GM12878 (cell line): Measurements from ENCODE around the gene AK5. TPM values are rescaled to one million over a fixed set of nuclear protein-coding genes. Genes with fewer than 3 reads are reported as not detected.

Source experiments
- ATAC-seq: fragments of 200-7000 bp; cut with Tn5 transposase; 3 replicates; pipeline ENCODE4 v1.9.1; 2020; ENCODE audit warnings: mild to moderate bottlenecking, moderate library complexity
- BruUV-seq: library from RNA; stranded (reverse); fragments of 400-500 nt; replicated peaks from 2 replicates; lab custom pipeline; 2021; lab: Mats Ljungman, UMichigan
- CTCF ChIA-PET: fragments of 300-600 bp; sonication (Branson Sonifier 250); formaldehyde crosslinking; extraction: SDS; loops from one replicate; lab custom pipeline; 2021; ENCODE audit warnings: inconsistent platforms; lab: Yijun Ruan, JAX
- POLR2A ChIA-PET: fragments of 350-600 bp; formaldehyde crosslinking; extraction: SDS; loops from one replicate; lab custom pipeline; 2021; ENCODE audit warnings: inconsistent platforms; lab: Charles Lee
- RAD21 ChIA-PET: fragments of 300-600 bp; sonication (Branson Sonifier 250); formaldehyde crosslinking; loops from one replicate; lab custom pipeline; 2023; ENCODE audit warnings: antibody characterized with exemption; ENCODE audit not compliant: unreplicated experiment; lab: Charles Lee
- SMC1A ChIA-PET: fragments of 300-600 bp; sonication (Branson Sonifier 250); formaldehyde crosslinking; loops from one replicate; lab custom pipeline; 2023; ENCODE audit not compliant: unreplicated experiment, uncharacterized antibody; lab: Charles Lee
- DNase-seq: peaks from one replicate; pipeline ENCODE4 v3.0.0-alpha.2; 2011; ENCODE audit warnings: low read depth, low spot score
- FAIRE-seq: peaks from 3 replicates; lab custom pipeline; 2011; peaks lifted over from hg19 to GRCh38; lab: Jason Lieb, UNC
- H2AFZ ChIP-seq: 2 replicates; pipeline ENCODE4 v1.6.0; 2011; ENCODE audit warnings: low read depth, low read length, control low read depth; ENCODE audit not compliant: control insufficient read depth
- H3K27ac ChIP-seq: 2 replicates; pipeline ENCODE4 v1.5.1; 2011; ENCODE audit warnings: control low read depth; ENCODE audit not compliant: control insufficient read depth, insufficient read depth
- H3K27me3 ChIP-seq, 2 experiments: replicated peaks in 1 of 2; 2 replicates each; pipeline versions ENCODE4 v1.6.0 to v1.6.1; 2011; ENCODE audit warnings: low read length in 1 of 2; ENCODE audit not compliant: control insufficient read depth in 2 of 2, insufficient read depth in 2 of 2
- H3K36me3 ChIP-seq, 2 experiments: 2 replicates each; pipeline ENCODE4 v1.5.1; 2011; ENCODE audit warnings: low read length in 1 of 2; ENCODE audit not compliant: control insufficient read depth in 2 of 2, insufficient read depth in 2 of 2
- H3K4me1 ChIP-seq: 2 replicates; pipeline ENCODE4 v1.6.1; 2011; ENCODE audit warnings: mild to moderate bottlenecking, low read length, moderate library complexity, mixed read lengths; ENCODE audit not compliant: control insufficient read depth, insufficient read depth
- H3K4me2 ChIP-seq: 2 replicates; pipeline ENCODE4 v1.6.0; 2011; ENCODE audit warnings: control low read depth; ENCODE audit not compliant: control insufficient read depth, insufficient read depth
- H3K4me3 ChIP-seq: fragments of 200-600 bp; sonication (generic); 2 replicates; pipeline ENCODE4 v1.5.1; 2016
- H3K79me2 ChIP-seq: 2 replicates; pipeline ENCODE4 v1.6.0; 2011; ENCODE audit warnings: low read length; ENCODE audit not compliant: control insufficient read depth, insufficient read depth
- H3K9ac ChIP-seq: 2 replicates; pipeline ENCODE4 v1.8.0; 2011; ENCODE audit warnings: low read length, control low read depth, mixed read lengths; ENCODE audit not compliant: control insufficient read depth, insufficient read depth
- H3K9me3 ChIP-seq: replicated peaks from 3 replicates; pipeline ENCODE4 v1.5.1; 2011; ENCODE audit warnings: mild to moderate bottlenecking, low read length; ENCODE audit not compliant: control insufficient read depth, insufficient read depth
- H4K20me1 ChIP-seq: 2 replicates; pipeline ENCODE4 v1.6.0; 2011; ENCODE audit not compliant: control insufficient read depth, insufficient read depth
- CREM ChIP-seq: IDR thresholded peaks from 2 replicates; pipeline ENCODE4 v1.6.1; 2014; ENCODE audit warnings: antibody characterized with exemption, low read depth
- E2F8 ChIP-seq: fragments of 450-650 bp; IDR thresholded peaks from 2 replicates; pipeline ENCODE4 v1.6.1; 2018; ENCODE audit warnings: mild to moderate bottlenecking, low read depth, moderate library complexity; ENCODE audit not compliant: partially characterized antibody
- GABPA ChIP-seq: IDR thresholded peaks from 2 replicates; pipeline ENCODE4 v1.6.1; 2014; ENCODE audit warnings: antibody characterized with exemption, low read depth, mild to moderate bottlenecking, inconsistent platforms
- MYB ChIP-seq: fragments of 150-350 bp; IDR thresholded peaks from 2 replicates; pipeline ENCODE4 v1.6.1; 2014; ENCODE audit warnings: mild to moderate bottlenecking, low read depth, low read length, borderline replicate concordance
- PML ChIP-seq: IDR thresholded peaks from 2 replicates; pipeline ENCODE4 v1.6.1; 2012; ENCODE audit warnings: low read length, inconsistent platforms
- RBBP5 ChIP-seq: fragments of 200-600 bp; sonication (generic); conservative IDR thresholded peaks from 2 replicates; pipeline ENCODE4 v1.6.1; 2016
- TBL1XR1 ChIP-seq: IDR thresholded peaks from 2 replicates; pipeline ENCODE4 v1.6.1; 2012; ENCODE audit warnings: low read depth, low read length, improper control_type of control experiment
- ZNF384 ChIP-seq: IDR thresholded peaks from 2 replicates; pipeline ENCODE4 v1.6.1; 2012; ENCODE audit warnings: low read depth, mild to moderate bottlenecking, low read length, improper control_type of control experiment, borderline replicate concordance
- WGBS: methylation state at CpG from one replicate; pipeline ENCODE4 v1.1.6; 2016; ENCODE audit warnings: low lambda C conversion rate; ENCODE audit not compliant: insufficient replicate concordance, insufficient coverage; ENCODE audit errors: missing lambda C conversion rate; 5-methylcytosine and 5-hydroxymethylcytosine counted together
- in situ Hi-C: fragments of 300-500 bp; cut with MboI; formaldehyde crosslinking; loops from 9 replicates; pipeline ENCODE4 v1.14.3; 2018; ENCODE audit warnings: mixed read lengths
- intact Hi-C: fragments of 100-400 bp; cut with micrococcal nuclease; formaldehyde crosslinking; loops from one replicate; pipeline ENCODE4 v1.14.2; 2022; ENCODE audit not compliant: unreplicated experiment
- polyA plus RNA-seq, 11 experiments: library from polyadenylated mRNA; depleted of rRNA in 4 of 11; unstranded in 6 of 11; stranded (reverse) in 5 of 11; fragments of >200 nt; fragmentation: Nextera tagmentation in 4 of 11; fragmentation: Illumina TruSeq in 1 of 11; extraction: Ambion mirVana in 4 of 11; extraction: Trizol in 1 of 11; gene quantifications; 1 replicate in 1 of 11; 2 replicates in 10 of 11; pipeline versions ENCODE4 v1.2.1 to v1.2.3, GENCODE V29; 2011 to 2016; ENCODE audit warnings: inconsistent platforms in 2 of 11, missing spikeins in 2 of 11, low read depth in 1 of 11
- total RNA-seq, 4 experiments: library from RNA; depleted of rRNA in 3 of 4; stranded (reverse); fragments of >200 nt in 3 of 4; fragmentation: Illumina TruSeq in 1 of 4; extraction: Trizol in 1 of 4; gene quantifications; 2 replicates each; pipeline versions ENCODE4 v1.2.1 to v1.2.3, GENCODE V29; 2013 to 2021
- TF ChIP-seq, protein P1 (sequence below): fragments of 150-350 bp; IDR thresholded peaks from 2 replicates; pipeline ENCODE4 v1.6.1; 2014; ENCODE audit warnings: mild to moderate bottlenecking, low read depth, low read length

The AK5 gene
- total and polyA plus RNA-seq, 10 of the 15 experiments (the other 5 are each of a cell fraction or from before 2014, with no cell fraction given), result 0.08 to 0.33 TPM; not detected in 8

DNA sequence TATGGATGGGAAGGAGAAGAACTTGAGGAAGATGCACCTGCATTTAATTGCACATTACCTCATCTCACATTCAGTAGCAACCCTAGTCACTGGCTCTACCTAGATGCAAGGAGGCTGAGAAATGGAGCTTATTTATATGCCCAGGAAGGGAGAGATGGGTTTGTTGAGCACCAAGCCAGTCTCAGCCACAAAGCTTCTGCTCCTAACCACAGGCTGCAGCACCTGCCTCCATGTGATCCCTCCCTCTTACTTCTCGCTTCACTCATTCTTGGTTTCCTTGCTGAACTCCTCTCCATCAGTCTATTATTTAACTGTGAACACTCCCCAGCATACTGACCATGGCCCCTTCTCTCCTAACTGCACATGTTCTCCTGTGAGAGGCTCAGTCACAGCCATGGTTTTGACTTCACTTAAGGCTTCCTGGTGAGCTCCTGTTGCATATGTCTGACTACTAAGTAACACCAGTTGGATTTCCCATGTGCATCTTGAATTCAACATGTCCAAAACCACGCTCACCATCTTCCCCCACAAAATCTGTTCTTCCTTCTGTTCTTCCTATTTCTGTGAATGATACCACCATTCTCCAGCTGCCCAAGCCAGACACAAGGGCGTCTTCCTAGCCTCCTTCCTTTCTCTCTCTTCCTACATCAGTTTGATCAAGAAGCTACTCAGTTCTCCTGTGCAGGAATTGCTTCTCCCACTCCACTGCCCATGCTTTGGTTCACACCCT, 139.8 kb downstream of the AK5 start:
- Histone ChIP-seq H3K4me1 (no peaks in the 10 kb centered on the region), H3K36me3 (no peaks in the 10 kb centered on the region), H3K4me2 (no peak overlapping the region), H3K9me3 (peaks cover 2% of the 10 kb centered on the region; the same call in 2 of the 3 replicates), H4K20me1 (no peaks in the 10 kb centered on the region), H2AFZ (no peak overlapping the region), H3K4me3 (no peak overlapping the region), H3K79me2 (no peaks in the 10 kb centered on the region), H3K9ac (no peak overlapping the region), H3K27me3 (no peaks in the 10 kb centered on the region), H3K27ac (no peak overlapping the region)
- SMC1A ChIA-PET, result interaction anchor here (0.7 kb wide), 1 partner anchor 132 kb away, joined by 3 read pairs; no protein-coding TSS in a partner anchor
- DNase-seq (no peak), ATAC-seq (no peak), FAIRE-seq (no peak)
- TF ChIP-seq MYB, result no peak
- 3% methylated on average over 3 of the region's 3 CpGs for WGBS
- in situ Hi-C loops (no loop called here), intact Hi-C loops (no loop called here)
- BruUV-seq, result no TSS peak
- POLR2A ChIA-PET, result interaction anchor here (0.6 kb wide), 2 partner anchors 107 to 686 kb away, joined by 3 read pairs; no protein-coding TSS in a partner anchor
- RAD21 ChIA-PET, result no interaction called here
- CTCF ChIA-PET, result no interaction called here

- ChIA-PET CTCF (no interaction called here), SMC1A (interaction anchor here (0.7 kb wide), 1 partner anchor 637 kb away, joined by 3 read pairs; no protein-coding TSS in a partner anchor), POLR2A (no interaction called here), RAD21 (no interaction called here)
- Histone ChIP-seq H3K79me2 (no peaks in the 10 kb centered on the region), H3K27ac (no peak overlapping the region), H3K27me3 (no peaks in the 10 kb centered on the region), H3K4me2 (no peak overlapping the region), H4K20me1 (no peaks in the 10 kb centered on the region), H3K9ac (no peak overlapping the region), H3K9me3 (no peaks in the 10 kb centered on the region; the same call in 2 of the 3 replicates), H3K4me3 (no peak overlapping the region), H3K4me1 (no peaks in the 10 kb centered on the region), H3K36me3 (no peaks in the 10 kb centered on the region), H2AFZ (no peak overlapping the region)
- ATAC-seq (no peak), DNase-seq (no peak), FAIRE-seq (no peak)
- intact Hi-C loops (no loop called here), in situ Hi-C loops (no loop called here)
- no TSS peak for BruUV-seq
- no peak for TF ChIP-seq RBBP5
- TF ChIP-seq, protein P1, sequence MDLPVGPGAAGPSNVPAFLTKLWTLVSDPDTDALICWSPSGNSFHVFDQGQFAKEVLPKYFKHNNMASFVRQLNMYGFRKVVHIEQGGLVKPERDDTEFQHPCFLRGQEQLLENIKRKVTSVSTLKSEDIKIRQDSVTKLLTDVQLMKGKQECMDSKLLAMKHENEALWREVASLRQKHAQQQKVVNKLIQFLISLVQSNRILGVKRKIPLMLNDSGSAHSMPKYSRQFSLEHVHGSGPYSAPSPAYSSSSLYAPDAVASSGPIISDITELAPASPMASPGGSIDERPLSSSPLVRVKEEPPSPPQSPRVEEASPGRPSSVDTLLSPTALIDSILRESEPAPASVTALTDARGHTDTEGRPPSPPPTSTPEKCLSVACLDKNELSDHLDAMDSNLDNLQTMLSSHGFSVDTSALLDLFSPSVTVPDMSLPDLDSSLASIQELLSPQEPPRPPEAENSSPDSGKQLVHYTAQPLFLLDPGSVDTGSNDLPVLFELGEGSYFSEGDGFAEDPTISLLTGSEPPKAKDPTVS, result no peak
- no peak for TF ChIP-seq ZNF384
- TF ChIP-seq CREM, result no peak
- no peak for TF ChIP-seq PML
- TF ChIP-seq TBL1XR1, result no peak
- no peak for TF ChIP-seq E2F8
- no peak for TF ChIP-seq GABPA
Observed at GRCh38 chr1:77424236-77424635, 142.4 kb downstream of the AK5 start.
